Spleen (tissue), 7 donors: ENCODE measurements around the gene FILIP1L.

Source experiments
- CTCF ChIP-seq, 11 experiments: fragments of 200-600 bp in 7 of 11; fragments of 450-650 bp in 4 of 11; sonication (generic) in 4 of 11; IDR thresholded peaks in 8 of 11; conservative IDR thresholded peaks in 3 of 11; 1 replicate in 7 of 11; 2 replicates in 4 of 11; pipeline versions ENCODE4 v1.4.0 to v1.8.0; 2016 to 2021; ENCODE audit warnings: antibody characterized with exemption in 11 of 11, inconsistent platforms in 4 of 11, mild to moderate bottlenecking in 1 of 11
- POLR2A ChIP-seq, 3 donors: fragments of 450-650 bp; IDR thresholded peaks; one replicate each; pipeline ENCODE4 v1.5.1; 2017; ENCODE audit warnings: antibody characterized with exemption in 3 of 3, mild to moderate bottlenecking in 1 of 3
- POLR2AphosphoS5 ChIP-seq, 3 donors: sonication (generic); formaldehyde crosslinking; IDR thresholded peaks; one replicate each; pipeline ENCODE4 v1.5.1; 2017; ENCODE audit warnings: antibody characterized with exemption in 3 of 3
- donor health status: DM: no; HTN: no; CAD: no; lungs with moderate emphysema.
- donor health status: DM: no; HTN: no; CAD: no.
- donor health status: DM: no; HTN: no; CAD: no.

GRCh38 chr3:100081986-100082692 lies 32.2 kb downstream of the FILIP1L start:
- no peak for TF ChIP-seq CTCF (IDR thresholded peaks at IDR 0.05 in 8 of 11, conservative IDR thresholded peaks at IDR 0.05 in 3 of 11)
- no peak for TF ChIP-seq POLR2A (IDR thresholded peaks at IDR 0.05)
- no peak for TF ChIP-seq POLR2AphosphoS5 (IDR thresholded peaks at IDR 0.05)
